Heart left ventricle (tissue), 13 donors: ENCODE results near the gene NUSAP1.

Experiments used
- POLR2A ChIP-seq, 2 donors: fragments of 450-650 bp; IDR thresholded peaks; one replicate each; pipeline ENCODE4 v1.6.1; 2017; ENCODE audit warnings: antibody characterized with exemption in 2 of 2, mild to moderate bottlenecking in 2 of 2, moderate library complexity in 2 of 2
- TF ChIP-seq, protein P1 (sequence below), 12 donors: fragments of 200-600 bp; sonication (generic) in 4 of 12; IDR thresholded peaks; one replicate each; pipeline versions ENCODE4 v1.5.0 to v1.8.0; 2018 to 2022; ENCODE audit warnings: antibody characterized with exemption in 12 of 12, mild to moderate bottlenecking in 5 of 12
- donor health status: ischemic (EF 13 %, LVEDD 7.1; RV severe dilation, severe dysfunction).
- donor health status: DM: no; HTN: yes; CAD: no.
- donor health status: DM: no; HTN: no; CAD: no.
- donor health status: ischemic (EF 25% LVEDD 6.9; RV normal size, moderate dysfunction).
- donor health status: ischemic (EF 25% LVEDD 5.7; RV mildly dilated, moderate dysfunction).
- donor health status: ischemic (EF 35%, LVEDD 5.7; RV mildly dilated, moderate dysfunction).
- donor health status: nonischemic (EF 11% LVEDD 7.7; RV severe dilation, severe dysfunction).
- donor health status: DM: yes; HTN: yes; CAD: no.
- donor health status: PGD.
- donor health status: ischemic (EF 29% LVEDD 5.4; RV normal size, mild dysfunction).
- donor health status: nonischemic (EF 23%, LVEDD 6.1; RV moderate dilation, normal function).

DNA sequence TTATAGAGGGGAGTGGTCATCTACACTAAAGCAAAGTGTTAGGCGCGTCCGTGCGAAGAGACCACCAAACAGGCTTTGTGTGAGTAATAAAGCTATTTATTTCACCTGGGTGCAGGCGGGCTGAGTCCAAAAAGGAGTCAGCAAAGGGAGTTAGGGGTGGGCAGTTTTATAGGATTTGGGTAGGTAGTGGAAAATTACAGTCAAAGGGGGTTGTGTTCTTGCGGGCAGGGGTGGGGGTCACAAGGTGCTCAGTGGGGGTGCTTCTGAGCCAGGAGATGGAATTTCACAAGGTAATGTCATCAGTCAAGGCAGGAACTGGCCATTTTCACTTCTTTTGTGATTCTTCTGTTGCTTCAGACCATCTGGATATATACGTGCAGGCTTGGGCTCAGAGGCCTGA lies 47.4 kb upstream of the NUSAP1 start:
- TF ChIP-seq, protein P1, sequence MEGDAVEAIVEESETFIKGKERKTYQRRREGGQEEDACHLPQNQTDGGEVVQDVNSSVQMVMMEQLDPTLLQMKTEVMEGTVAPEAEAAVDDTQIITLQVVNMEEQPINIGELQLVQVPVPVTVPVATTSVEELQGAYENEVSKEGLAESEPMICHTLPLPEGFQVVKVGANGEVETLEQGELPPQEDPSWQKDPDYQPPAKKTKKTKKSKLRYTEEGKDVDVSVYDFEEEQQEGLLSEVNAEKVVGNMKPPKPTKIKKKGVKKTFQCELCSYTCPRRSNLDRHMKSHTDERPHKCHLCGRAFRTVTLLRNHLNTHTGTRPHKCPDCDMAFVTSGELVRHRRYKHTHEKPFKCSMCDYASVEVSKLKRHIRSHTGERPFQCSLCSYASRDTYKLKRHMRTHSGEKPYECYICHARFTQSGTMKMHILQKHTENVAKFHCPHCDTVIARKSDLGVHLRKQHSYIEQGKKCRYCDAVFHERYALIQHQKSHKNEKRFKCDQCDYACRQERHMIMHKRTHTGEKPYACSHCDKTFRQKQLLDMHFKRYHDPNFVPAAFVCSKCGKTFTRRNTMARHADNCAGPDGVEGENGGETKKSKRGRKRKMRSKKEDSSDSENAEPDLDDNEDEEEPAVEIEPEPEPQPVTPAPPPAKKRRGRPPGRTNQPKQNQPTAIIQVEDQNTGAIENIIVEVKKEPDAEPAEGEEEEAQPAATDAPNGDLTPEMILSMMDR (IDR thresholded peaks at IDR 0.05) = no peak
- no peak for TF ChIP-seq POLR2A (IDR thresholded peaks at IDR 0.05)
